Ovary (tissue), 9 donors: Measurements from ENCODE around the gene AVPR1A. TPM values are rescaled to one million over a fixed set of nuclear protein-coding genes. Genes with fewer than 3 reads are reported as not detected.

Experiments
- DNase-seq, 5 donors: peaks; one replicate each; pipeline ENCODE4 v3.0.0-alpha.2; 2019 to 2020
- H3K27ac ChIP-seq, 2 donors: fragments of 200-600 bp; one replicate each; pipeline versions ENCODE4 v1.5.1 to v1.8.0; 2019 to 2022
- H3K27me3 ChIP-seq: fragments of 200-600 bp; one replicate; pipeline ENCODE4 v1.8.0; 2022
- H3K36me3 ChIP-seq: fragments of 200-600 bp; sonication (generic); one replicate; pipeline ENCODE4 v1.5.1; 2019
- H3K4me1 ChIP-seq: one replicate; pipeline ENCODE4 v1.8.1; 2013; ENCODE audit warnings: mild to moderate bottlenecking, moderate library complexity; ENCODE audit not compliant: insufficient read depth
- H3K4me3 ChIP-seq: fragments of 200-600 bp; sonication (generic); one replicate; pipeline ENCODE4 v1.5.1; 2017
- H3K9me3 ChIP-seq, 2 donors: fragments of 200-600 bp in 1 of 2; sonication (generic) in 1 of 2; one replicate each; pipeline versions ENCODE4 v1.5.1 to v1.8.1; 2013 to 2019; ENCODE audit warnings: mild to moderate bottlenecking in 1 of 2, moderate library complexity in 1 of 2
- EP300 ChIP-seq: sonication (generic); formaldehyde crosslinking; IDR thresholded peaks from one replicate; pipeline ENCODE4 v1.6.1; 2017; ENCODE audit warnings: antibody characterized with exemption
- POLR2A ChIP-seq: fragments of 450-650 bp; IDR thresholded peaks from one replicate; pipeline ENCODE4 v1.6.1; 2017; ENCODE audit warnings: antibody characterized with exemption, mild to moderate bottlenecking, moderate library complexity
- WGBS, 3 donors: extraction: QIAGEN DNeasy Blood & Tissue Kit in 1 of 3; methylation state at CpG; one replicate each; pipeline versions ENCODE4 v1.1.5 to v1.1.7; 2013 to 2017; 5-methylcytosine and 5-hydroxymethylcytosine counted together
- intact Hi-C, 4 donors: fragments of 100-400 bp; cut with DNase I; formaldehyde crosslinking; loops; one replicate each; pipeline versions ENCODE4 v1.11.0 to v1.15.1; 2022 to 2023
- polyA plus RNA-seq, 2 donors: library from polyadenylated mRNA; stranded (reverse); fragments of 200-250 nt in 1 of 2; fragments of 350-450 nt in 1 of 2; fragmentation: Illumina TruSeq in 1 of 2; extraction: RNeasy Lipid Tissue Mini Kit (QIAGEN cat#74804) in 1 of 2; gene quantifications; one replicate each; pipeline ENCODE4 v1.2.3, GENCODE V29; 2013 to 2014
- total RNA-seq, 7 donors: library from RNA; depleted of rRNA in 2 of 7; stranded (reverse); fragments of >200 nt in 2 of 7; fragmentation: NEBNext Ultra II Directional in 3 of 7; extraction: Animal tissue kit (Norgen Biotek cat#: 25700) in 3 of 7; gene quantifications; one replicate each; pipeline versions ENCODE4 v1.1.0 to v1.2.4, GENCODE V29; 2016 to 2023
- TF ChIP-seq, protein P1 (sequence below), 3 donors: fragments of 450-650 bp in 2 of 3; fragments of 200-600 bp in 1 of 3; IDR thresholded peaks; one replicate each; pipeline versions ENCODE4 v1.5.1 to v1.8.0; 2016 to 2022; ENCODE audit warnings: antibody characterized with exemption in 3 of 3, mild to moderate bottlenecking in 1 of 3
- donor health status: DM: no; HTN: no; CAD: no; lungs with moderate emphysema.
- donor health status: DM: no; HTN: no; CAD: no.
- donor health status: Bipolar disorder and iron deficiency.
- donor health status: DM: yes; HTN: yes; CAD: no.
- donor health status: DM: no; HTN: no; CAD: no.
- donor health status: DM: yes; HTN: yes; CAD: no.

The AVPR1A gene
- total and polyA plus RNA-seq, 9 donors = 0.40 to 7.7 (median 1.3) TPM

- no peaks in the 10 kb centered on the region for H3K36me3 ChIP-seq
- H3K9me3 ChIP-seq = no peaks in the 10 kb centered on the region
- H3K4me1 ChIP-seq = peaks cover 3% of the 10 kb centered on the region
- TF ChIP-seq, protein P1, sequence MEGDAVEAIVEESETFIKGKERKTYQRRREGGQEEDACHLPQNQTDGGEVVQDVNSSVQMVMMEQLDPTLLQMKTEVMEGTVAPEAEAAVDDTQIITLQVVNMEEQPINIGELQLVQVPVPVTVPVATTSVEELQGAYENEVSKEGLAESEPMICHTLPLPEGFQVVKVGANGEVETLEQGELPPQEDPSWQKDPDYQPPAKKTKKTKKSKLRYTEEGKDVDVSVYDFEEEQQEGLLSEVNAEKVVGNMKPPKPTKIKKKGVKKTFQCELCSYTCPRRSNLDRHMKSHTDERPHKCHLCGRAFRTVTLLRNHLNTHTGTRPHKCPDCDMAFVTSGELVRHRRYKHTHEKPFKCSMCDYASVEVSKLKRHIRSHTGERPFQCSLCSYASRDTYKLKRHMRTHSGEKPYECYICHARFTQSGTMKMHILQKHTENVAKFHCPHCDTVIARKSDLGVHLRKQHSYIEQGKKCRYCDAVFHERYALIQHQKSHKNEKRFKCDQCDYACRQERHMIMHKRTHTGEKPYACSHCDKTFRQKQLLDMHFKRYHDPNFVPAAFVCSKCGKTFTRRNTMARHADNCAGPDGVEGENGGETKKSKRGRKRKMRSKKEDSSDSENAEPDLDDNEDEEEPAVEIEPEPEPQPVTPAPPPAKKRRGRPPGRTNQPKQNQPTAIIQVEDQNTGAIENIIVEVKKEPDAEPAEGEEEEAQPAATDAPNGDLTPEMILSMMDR (IDR thresholded peaks at IDR 0.05) = no peak
- TF ChIP-seq POLR2A (no peak), EP300 (no peak)
- DNase-seq = no peak
- intact Hi-C loops = no loop called here
- no peak overlapping the region for H3K4me3 ChIP-seq
- 14 to 18% (median 16%) methylated on average over 7 of the region's 7 CpGs for WGBS, 3 donors
- no peak overlapping the region for H3K27ac ChIP-seq
- no peaks in the 10 kb centered on the region for H3K27me3 ChIP-seq
Measured at GRCh38 chr12:63152321-63152700, 1.3 kb upstream of the AVPR1A start.

- TF ChIP-seq, protein P1 (IDR thresholded peaks at IDR 0.05) = peak in 1 of 3 donors; percentile 20
- no peak for TF ChIP-seq EP300
- TF ChIP-seq POLR2A = no peak
- DNase-seq = peak in 2 of 5 donors; percentile 13 to 37
- 0 to 1% (median 1%) methylated on average over 26 of the region's 26 CpGs for WGBS, 3 donors
- Histone ChIP-seq H3K9me3 (no peaks in the 10 kb centered on the region), H3K4me3 (peak overlapping the region; percentile 47), H3K4me1 (peaks cover 3% of the 10 kb centered on the region), H3K36me3 (no peaks in the 10 kb centered on the region), H3K27me3 (no peaks in the 10 kb centered on the region), H3K27ac (no peak overlapping the region)
- intact Hi-C loops = no loop called here
Measured at GRCh38 chr12:63151623-63152320, 771 bp upstream of the AVPR1A start.

DNA sequence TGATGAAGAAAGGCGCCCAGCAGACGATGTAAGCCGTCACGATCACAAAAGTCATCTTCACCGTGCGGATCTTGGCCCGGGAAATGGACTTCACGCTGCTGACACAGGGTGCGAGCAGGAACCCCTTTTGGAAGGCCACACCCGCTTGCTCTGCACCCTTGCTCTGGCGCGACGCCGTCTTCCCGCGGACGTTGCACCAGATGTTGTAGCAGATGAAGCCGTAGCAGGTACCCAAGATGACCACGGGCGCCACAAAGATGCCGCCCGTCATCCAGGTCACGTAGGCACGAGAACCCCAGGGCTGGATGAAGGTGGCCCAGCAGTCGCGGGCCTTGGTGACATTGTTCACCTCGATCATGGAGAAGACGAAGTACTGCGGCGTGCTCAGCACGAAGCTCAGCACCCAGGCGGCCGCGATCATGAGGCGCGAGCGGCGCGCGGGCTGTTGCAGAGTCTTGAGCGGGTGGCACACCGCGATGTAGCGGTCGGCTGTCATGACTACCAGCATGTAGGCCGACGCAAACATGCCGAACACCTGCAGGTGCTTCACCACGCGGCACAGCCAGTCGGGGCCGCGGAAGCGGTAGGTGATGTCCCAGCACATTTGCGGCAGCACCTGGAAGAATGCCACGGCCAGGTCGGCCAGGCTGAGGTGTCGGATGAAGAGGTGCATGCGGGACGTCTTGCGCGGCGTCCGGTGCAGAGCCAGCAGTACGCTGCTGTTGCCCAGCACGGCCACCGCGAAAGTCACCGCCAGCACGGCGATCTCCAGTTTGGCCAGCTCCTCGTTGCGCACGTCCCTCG lies 890 bp downstream of the AVPR1A start:
- H3K4me3 ChIP-seq = peak overlapping the region; percentile 47
- no peaks in the 10 kb centered on the region for H3K27me3 ChIP-seq
- no peak overlapping the region for H3K27ac ChIP-seq
- no peaks in the 10 kb centered on the region for H3K36me3 ChIP-seq
- DNase-seq = peak in 2 of 5 donors; percentile 9 to 39
- peaks cover 3% of the 10 kb centered on the region for H3K4me1 ChIP-seq
- no peaks in the 10 kb centered on the region for H3K9me3 ChIP-seq
- intact Hi-C loops = no loop called here
- TF ChIP-seq, protein P1 (IDR thresholded peaks at IDR 0.05) = no peak
- TF ChIP-seq POLR2A (no peak), EP300 (no peak)
- WGBS, 3 donors = 5 to 11% (median 8%) methylated on average over 42 to 75 of the region's 75 CpGs

- 70 to 80% (median 76%) methylated on average over 3 of the region's 3 CpGs for WGBS, 3 donors
- H3K27ac ChIP-seq = no peak overlapping the region
Measured at GRCh38 chr12:63144556-63144955, 6.4 kb downstream of the AVPR1A start.

More at GRCh38 chr12:63144556-63144955, 6.4 kb downstream of the AVPR1A start:
- TF ChIP-seq, protein P1 (IDR thresholded peaks at IDR 0.05) = no peak
- no peak for TF ChIP-seq POLR2A
- no peak for TF ChIP-seq EP300
- intact Hi-C loops = no loop called here
- no peak overlapping the region for H3K4me3 ChIP-seq
- DNase-seq = no peak
- no peaks in the 10 kb centered on the region for H3K4me1 ChIP-seq
- H3K36me3 ChIP-seq = no peaks in the 10 kb centered on the region
- H3K27me3 ChIP-seq = no peaks in the 10 kb centered on the region
- H3K9me3 ChIP-seq = no peaks in the 10 kb centered on the region
